H1 (cell line): ENCODE results near the gene EPHA2. TPM values are rescaled to one million over a fixed set of nuclear protein-coding genes. Genes with fewer than 3 reads are reported as not detected.

Source experiments
- CTCF ChIA-PET: fragments of 300-600 bp; sonication (Branson Sonifier 250); formaldehyde crosslinking; loops from one replicate; lab custom pipeline; 2021; ENCODE audit not compliant: partially characterized antibody; lab: Charles Lee
- POLR2A ChIA-PET: fragments of 300-600 bp; sonication (Branson Sonifier 250); formaldehyde crosslinking; loops from one replicate; lab custom pipeline; 2021; ENCODE audit warnings: inconsistent platforms; ENCODE audit not compliant: partially characterized antibody; lab: Charles Lee
- DNase-seq, 2 experiments: peaks; one replicate each; pipeline versions ENCODE4 v3.0.0 to v3.0.0-alpha.2; 2010 to 2022; ENCODE audit warnings: low spot score in 2 of 2, low read depth in 1 of 2, mixed read lengths in 1 of 2
- FAIRE-seq: peaks from 2 replicates; lab custom pipeline; 2011; peaks lifted over from hg19 to GRCh38; lab: Jason Lieb, UNC
- H2AFZ ChIP-seq: 2 replicates; pipeline ENCODE4 v1.8.1; 2012; ENCODE audit warnings: low read length, inconsistent platforms
- H2AK5ac ChIP-seq: 2 replicates; pipeline ENCODE4 v1.6.1; 2013; ENCODE audit warnings: low read depth, low read length
- H2BK120ac ChIP-seq: replicated peaks from 2 replicates; pipeline ENCODE3; 2013; ENCODE audit warnings: low read depth, low read length, inconsistent platforms
- H2BK12ac ChIP-seq: 2 replicates; pipeline ENCODE4 v1.6.1; 2013; ENCODE audit warnings: low read depth, low read length
- H2BK15ac ChIP-seq: 2 replicates; pipeline ENCODE4 v1.6.1; 2013; ENCODE audit warnings: low read length
- H2BK20ac ChIP-seq: 2 replicates; pipeline ENCODE4 v1.6.1; 2013; ENCODE audit warnings: low read length
- H2BK5ac ChIP-seq: 2 replicates; pipeline ENCODE4 v1.6.1; 2013; ENCODE audit warnings: low read depth, low read length
- H3K14ac ChIP-seq: 2 replicates; pipeline ENCODE4 v1.6.1; 2013; ENCODE audit warnings: inconsistent platforms; ENCODE audit not compliant: insufficient read length
- H3K18ac ChIP-seq: 2 replicates; pipeline ENCODE4 v1.6.1; 2013; ENCODE audit warnings: low read length; ENCODE audit errors: extremely low read depth
- H3K23ac ChIP-seq: 2 replicates; pipeline ENCODE4 v1.6.1; 2013; ENCODE audit warnings: inconsistent platforms; ENCODE audit not compliant: insufficient read length
- H3K23me2 ChIP-seq: 2 replicates; pipeline ENCODE4 v1.6.1; 2013; ENCODE audit warnings: low read depth, low read length
- H3K27ac ChIP-seq: 2 replicates; pipeline ENCODE4 v1.6.1; 2011; ENCODE audit warnings: low read depth, low read length, inconsistent platforms
- H3K27me3 ChIP-seq, 4 experiments: replicated peaks in 1 of 4; 1 replicate in 1 of 4; 2 replicates in 3 of 4; pipeline versions ENCODE4 v1.6.1 to v1.8.1; 2011 to 2013; ENCODE audit warnings: low read length in 3 of 4, mild to moderate bottlenecking in 3 of 4, inconsistent platforms in 2 of 4, mixed read lengths in 2 of 4, moderate library complexity in 1 of 4; ENCODE audit not compliant: control insufficient read depth in 3 of 4, insufficient read depth in 3 of 4; ENCODE audit errors: extremely low read depth in 1 of 4
- H3K36me3 ChIP-seq, 4 experiments: 2 replicates each; pipeline versions ENCODE4 v1.6.1 to v1.8.1; 2011 to 2013; ENCODE audit warnings: mild to moderate bottlenecking in 4 of 4, low read length in 3 of 4, moderate library complexity in 2 of 4, control low read depth in 1 of 4, inconsistent platforms in 1 of 4; ENCODE audit not compliant: insufficient read depth in 4 of 4, control insufficient read depth in 2 of 4
- H3K4ac ChIP-seq: replicated peaks from 2 replicates; pipeline ENCODE3; 2013; ENCODE audit warnings: low read length, low read depth, mixed read lengths, inconsistent platforms; ENCODE audit not compliant: insufficient read length
- H3K4me1 ChIP-seq, 4 experiments: replicated peaks in 1 of 4; 1 replicate in 1 of 4; 2 replicates in 3 of 4; pipeline versions ENCODE4 v1.6.1 to v1.8.1; 2011 to 2013; ENCODE audit warnings: low read length in 3 of 4, inconsistent platforms in 2 of 4, mixed read lengths in 1 of 4; ENCODE audit not compliant: insufficient read depth in 4 of 4, control insufficient read depth in 3 of 4
- H3K4me2 ChIP-seq, 2 experiments: 2 replicates each; pipeline versions ENCODE4 v1.6.1 to v1.8.1; 2011 to 2013; ENCODE audit warnings: low read depth in 2 of 2, low read length in 2 of 2, control low read depth in 1 of 2, inconsistent platforms in 1 of 2, mild to moderate bottlenecking in 1 of 2; ENCODE audit not compliant: insufficient read depth in 1 of 2
- H3K4me3 ChIP-seq, 4 experiments: fragments of 200-600, 300-600 bp in 1 of 4; sonication (generic), shearing (Covaris generic), sonication (Bioruptor Twin) in 1 of 4; 2 replicates each; pipeline versions ENCODE4 v1.5.1 to v1.8.1; 2011 to 2016; ENCODE audit warnings: low read length in 4 of 4, low read depth in 3 of 4, control low read depth in 2 of 4, inconsistent platforms in 2 of 4, mild to moderate bottlenecking in 2 of 4, mixed read lengths in 1 of 4, moderate library complexity in 1 of 4; ENCODE audit not compliant: insufficient read depth in 2 of 4; ENCODE audit errors: extremely low read depth in 1 of 4
- H3K56ac ChIP-seq: replicated peaks from 2 replicates; pipeline ENCODE3; 2013; ENCODE audit warnings: low read depth, mild to moderate bottlenecking, mixed read lengths, low read length, inconsistent platforms; ENCODE audit not compliant: insufficient read length
- H3K79me1 ChIP-seq: 2 replicates; pipeline ENCODE4 v1.6.1; 2013; ENCODE audit warnings: low read depth, low read length, control low read depth
- H3K79me2 ChIP-seq, 2 experiments: 2 replicates each; pipeline versions ENCODE4 v1.6.1 to v1.8.1; 2012 to 2013; ENCODE audit warnings: low read length in 2 of 2, mild to moderate bottlenecking in 2 of 2, inconsistent platforms in 1 of 2; ENCODE audit not compliant: insufficient read depth in 2 of 2, control insufficient read depth in 1 of 2
- H3K9ac ChIP-seq, 4 experiments: replicated peaks in 1 of 4; 1 replicate in 1 of 4; 2 replicates in 3 of 4; pipeline versions ENCODE4 v1.6.1 to v1.8.1; 2011 to 2013; ENCODE audit warnings: low read depth in 3 of 4, low read length in 3 of 4, control low read depth in 2 of 4, mild to moderate bottlenecking in 2 of 4, moderate library complexity in 2 of 4, inconsistent platforms in 1 of 4; ENCODE audit errors: extremely low read depth in 1 of 4
- H3K9me3 ChIP-seq, 2 experiments: 2 replicates each; pipeline versions ENCODE4 v1.6.1 to v1.8.1; 2012 to 2013; ENCODE audit warnings: mild to moderate bottlenecking in 2 of 2, moderate library complexity in 2 of 2, control low read depth in 1 of 2, inconsistent platforms in 1 of 2, low read depth in 1 of 2, low read length in 1 of 2, mixed read lengths in 1 of 2; ENCODE audit not compliant: insufficient read depth in 2 of 2
- H4K20me1 ChIP-seq, 2 experiments: replicated peaks in 1 of 2; 2 replicates each; pipeline versions ENCODE3 to v1.8.1; 2011 to 2013; ENCODE audit warnings: inconsistent platforms in 2 of 2, low read length in 2 of 2, mild to moderate bottlenecking in 1 of 2; ENCODE audit not compliant: insufficient read depth in 2 of 2, control insufficient read depth in 1 of 2
- H4K5ac ChIP-seq: 2 replicates; pipeline ENCODE4 v1.6.1; 2013; ENCODE audit warnings: low read length, low read depth, mixed read lengths, inconsistent platforms; ENCODE audit not compliant: insufficient read length
- H4K8ac ChIP-seq: 2 replicates; pipeline ENCODE4 v1.8.0; 2013; ENCODE audit warnings: mild to moderate bottlenecking, moderate library complexity, low read length, inconsistent platforms; ENCODE audit not compliant: insufficient read depth; ENCODE audit errors: extremely low read depth
- H4K91ac ChIP-seq: replicated peaks from 2 replicates; pipeline ENCODE3; 2013; ENCODE audit warnings: low read length, mixed read lengths, inconsistent platforms; ENCODE audit not compliant: insufficient read length
- ASH2L ChIP-seq: fragments of 200-600, 300-600 bp; sonication (generic); IDR thresholded peaks from one replicate; pipeline ENCODE4 v1.7.1; 2017; ENCODE audit warnings: low read length
- BRCA1 ChIP-seq: IDR thresholded peaks from 2 replicates; pipeline ENCODE4 v1.6.1; 2012; ENCODE audit warnings: low read depth, low read length, improper control_type of control experiment
- CEBPB ChIP-seq: IDR thresholded peaks from 2 replicates; pipeline ENCODE4 v1.6.1; 2012; ENCODE audit warnings: low read depth, low read length
- JUN ChIP-seq: IDR thresholded peaks from 2 replicates; pipeline ENCODE4 v1.6.1; 2011; ENCODE audit warnings: low read depth, mild to moderate bottlenecking, improper control_type of control experiment, low read length
- JUND ChIP-seq: IDR thresholded peaks from 2 replicates; pipeline ENCODE4 v1.6.1; 2011; ENCODE audit warnings: mild to moderate bottlenecking, improper control_type of control experiment, low read length
- KDM4A ChIP-seq: IDR thresholded peaks from one replicate; pipeline ENCODE4 v1.7.1; 2012; ENCODE audit warnings: low read depth, mild to moderate bottlenecking, moderate library complexity, low read length, inconsistent platforms; ENCODE audit not compliant: severe bottlenecking
- POU5F1 ChIP-seq: IDR thresholded peaks from 2 replicates; pipeline ENCODE4 v1.6.1; 2011; ENCODE audit warnings: low read depth, mild to moderate bottlenecking, low read length, moderate library complexity
- RAD21 ChIP-seq, 2 experiments: IDR thresholded peaks in 1 of 2; conservative IDR thresholded peaks in 1 of 2; 2 replicates each; pipeline ENCODE4 v1.6.1; 2011; ENCODE audit warnings: low read depth in 2 of 2, low read length in 2 of 2, improper control_type of control experiment in 1 of 2, inconsistent platforms in 1 of 2, mild to moderate bottlenecking in 1 of 2, moderate library complexity in 1 of 2
- RNF2 ChIP-seq: fragments of 200-900, 300-1000 bp; sonication (generic); IDR thresholded peaks from 2 replicates; pipeline ENCODE4 v1.7.1; 2016; ENCODE audit warnings: borderline replicate concordance, low read depth, mild to moderate bottlenecking, antibody characterized with exemption, low read length; ENCODE audit not compliant: poor library complexity, severe bottlenecking; ENCODE audit errors: missing control alignments
- SAP30 ChIP-seq: fragments of 300-600 bp; sonication (generic); IDR thresholded peaks from 2 replicates; pipeline ENCODE4 v1.7.1; 2012; ENCODE audit warnings: low read length, moderate library complexity, mild to moderate bottlenecking, inconsistent platforms; ENCODE audit not compliant: insufficient read depth, insufficient replicate concordance
- SIX5 ChIP-seq: IDR thresholded peaks from 2 replicates; pipeline ENCODE4 v1.6.1; 2011; ENCODE audit warnings: mild to moderate bottlenecking, low read depth, low read length
- SRF ChIP-seq: IDR thresholded peaks from 2 replicates; pipeline ENCODE4 v1.6.1; 2011; ENCODE audit warnings: mild to moderate bottlenecking, low read depth, low read length, moderate library complexity
- SUZ12 ChIP-seq: fragments of 200-600 bp; sonication (generic); IDR thresholded peaks from 2 replicates; pipeline ENCODE4 v1.6.1; 2012; ENCODE audit warnings: mild to moderate bottlenecking, inconsistent platforms, low read length, moderate library complexity, mixed read lengths
- TBP ChIP-seq: IDR thresholded peaks from 2 replicates; pipeline ENCODE4 v1.6.1; 2011; ENCODE audit warnings: low read depth, low read length, improper control_type of control experiment
- WGBS, 2 experiments: shearing (Covaris generic) in 1 of 2; methylation state at CpG; one replicate each; pipeline versions ENCODE4 v1.1.6 to v1.1.7; 2013 to 2015; ENCODE audit warnings: low lambda C conversion rate in 2 of 2, mixed read lengths in 2 of 2, inconsistent platforms in 1 of 2, low coverage in 1 of 2, missing lambda C conversion rate in 1 of 2; ENCODE audit not compliant: insufficient replicate concordance in 2 of 2, insufficient coverage in 1 of 2, insufficient read length in 1 of 2; ENCODE audit errors: extremely low coverage in 1 of 2, missing lambda C conversion rate in 1 of 2; 5-methylcytosine and 5-hydroxymethylcytosine counted together
- polyA plus RNA-seq, 7 experiments: library from polyadenylated mRNA; depleted of rRNA in 3 of 7; stranded (reverse) in 5 of 7; unstranded in 2 of 7; fragments of >200 nt in 5 of 7; fragments of 200-250 nt in 2 of 7; gene quantifications; 1 replicate in 5 of 7; 2 replicates in 1 of 7; 4 replicates in 1 of 7; pipeline versions ENCODE4 v1.2.1 to v1.2.3, GENCODE V29; 2011 to 2013; ENCODE audit warnings: missing spikeins in 2 of 7, mixed read lengths in 2 of 7
- total RNA-seq: library from RNA; stranded (reverse); fragmentation: NEBNext Ultra II Directional; extraction: Animal tissue kit (Norgen Biotek cat#: 25700); gene quantifications from 2 replicates; pipeline ENCODE4 v1.2.1, GENCODE V29; 2021

The EPHA2 gene
- total and polyA plus RNA-seq, 2 of the 8 experiments (the other 6 are each of a cell fraction or from before 2014, with no cell fraction given) = 26.8 to 33.6 TPM

GRCh38 chr1:16087733-16088132 is 68.1 kb downstream of the EPHA2 start:
- H2BK12ac ChIP-seq = no peak overlapping the region
- 59% methylated on average over 7 of the region's 7 CpGs; no CpG with 5 or more reads in 1 of the 2 experiments for WGBS, 2 experiments
- POLR2A ChIA-PET = interaction anchor here (0.7 kb wide), 1 partner anchor 69 kb away, joined by 3 read pairs; no protein-coding TSS in a partner anchor
- no peak for TF ChIP-seq RNF2
- TF ChIP-seq ASH2L = no peak
- no peak for TF ChIP-seq JUN
- no peak for TF ChIP-seq SRF
- TF ChIP-seq RAD21 (IDR thresholded peaks at IDR 0.05 in 1 of 2, conservative IDR thresholded peaks at IDR 0.05 in 1 of 2; ENCODE audit: low read depth in 2 of 2, low read length in 2 of 2) = no peak
- TF ChIP-seq SUZ12 = no peak
- no peak for TF ChIP-seq KDM4A
- no peak for TF ChIP-seq SAP30
- no peak for TF ChIP-seq CEBPB
- no peak for TF ChIP-seq SIX5
- TF ChIP-seq JUND = no peak
- no peak for TF ChIP-seq BRCA1
- no peak for TF ChIP-seq TBP
- TF ChIP-seq POU5F1 = no peak

More at GRCh38 chr1:16087733-16088132, 68.1 kb downstream of the EPHA2 start:
- 0 out of 2 replicates have a peak overlapping the region, but pooled peaks have one; percentile 13 for H2AK5ac ChIP-seq
- H3K9ac ChIP-seq = no peak overlapping the region
- H3K79me2 ChIP-seq = no peaks in the 10 kb centered on the region
- FAIRE-seq = no peak
- no peaks in the 10 kb centered on the region for H3K27me3 ChIP-seq
- no peaks in the 10 kb centered on the region for H3K36me3 ChIP-seq
- no peaks in the 10 kb centered on the region for H3K23me2 ChIP-seq
- peaks cover 0 to 12% (median 3%) of the 10 kb centered on the region in 4 experiments; a peak in 4 of 7 replicates for H3K4me1 ChIP-seq
- H3K4me2 ChIP-seq = no peak overlapping the region
- CTCF ChIA-PET = interaction anchor here (1.1 to 21.9 kb wide), 4 partner anchors 9 to 99 kb away, joined by 3 to 569 read pairs (median 12); no protein-coding TSS in a partner anchor
- no peak overlapping the region for H3K23ac ChIP-seq
- H2BK120ac ChIP-seq = no peak overlapping the region
- H2AFZ ChIP-seq = no peak overlapping the region
- H3K4me3 ChIP-seq = no peak overlapping the region
- no peaks in the 10 kb centered on the region for H3K9me3 ChIP-seq
- DNase-seq = no peak
- H3K27ac ChIP-seq = no peak overlapping the region
- no peak overlapping the region; the same call in 1 of the 2 replicates for H2BK15ac ChIP-seq
- no peak overlapping the region for H3K14ac ChIP-seq
- H2BK20ac ChIP-seq = 0 out of 2 replicates have a peak overlapping the region, but pooled peaks have one; percentile 32
- H3K56ac ChIP-seq = no peak overlapping the region
- H3K4ac ChIP-seq = no peak overlapping the region
- no peaks in the 10 kb centered on the region for H3K79me1 ChIP-seq
- H3K18ac ChIP-seq = peak overlapping the region; percentile 24; the same call in 1 of the 2 replicates
- H4K5ac ChIP-seq = no peak overlapping the region
- no peak overlapping the region for H2BK5ac ChIP-seq
- no peak overlapping the region for H4K91ac ChIP-seq
- H4K20me1 ChIP-seq = no peaks in the 10 kb centered on the region
- H4K8ac ChIP-seq = no peak overlapping the region
